Measurements from ENCODE around the gene DISC1.
"Not testable (repeated sequence)": the region's sequence is repeated elsewhere in the genome, so short reads cannot be mapped to it uniquely, and the experiment has no call there.

Gene DISC1

GRCh38 chr1:231935856-231936255 lies 309.3 kb downstream of the DISC1 start:
- DNase-seq, result no peak

GRCh38 chr1:231936983-231937775 lies 310.6 kb downstream of the DISC1 start:
- no peak for DNase-seq

- DNase-seq, result no peak
Measured at GRCh38 chr1:231938211-231938610, 311.6 kb downstream of the DISC1 start.

- DNase-seq, result no peak
Measured at GRCh38 chr1:231938711-231939110, 312.1 kb downstream of the DISC1 start.

- DNase-seq, result no peak
Measured at GRCh38 chr1:231939118-231939517, 312.5 kb downstream of the DISC1 start.

GRCh38 chr1:231940116-231940515 lies 313.5 kb downstream of the DISC1 start:
- no peak for DNase-seq

GRCh38 chr1:231940701-231941100 lies 314.1 kb downstream of the DISC1 start:
- no peak for DNase-seq

GRCh38 chr1:231943084-231943483 lies 316.5 kb downstream of the DISC1 start:
- no peak for DNase-seq

- DNase-seq, result not testable (repeated sequence)
Measured at GRCh38 chr1:231948102-231948501, 321.5 kb downstream of the DISC1 start.

- no peak for DNase-seq
Measured at GRCh38 chr1:231949277-231950091, 322.9 kb downstream of the DISC1 start.

GRCh38 chr1:231950331-231951128 lies 323.9 kb downstream of the DISC1 start:
- no peak for DNase-seq

GRCh38 chr1:231951374-231951773 lies 324.8 kb downstream of the DISC1 start:
- no peak for DNase-seq

GRCh38 chr1:231952154-231952553 lies 325.6 kb downstream of the DISC1 start:
- no peak for DNase-seq

GRCh38 chr1:231953660-231954059 lies 327.1 kb downstream of the DISC1 start:
- DNase-seq, result no peak

GRCh38 chr1:231954751-231955150 lies 328.2 kb downstream of the DISC1 start:
- DNase-seq, result no peak

- DNase-seq, result no peak
Measured at GRCh38 chr1:231957359-231957758, 330.8 kb downstream of the DISC1 start.

- no peak for DNase-seq
Measured at GRCh38 chr1:231958448-231958847, 331.9 kb downstream of the DISC1 start.

- no peak for DNase-seq
Measured at GRCh38 chr1:231959225-231959884, 332.8 kb downstream of the DISC1 start.

GRCh38 chr1:231961801-231962200 lies 335.2 kb downstream of the DISC1 start:
- DNase-seq, result not testable (repeated sequence)

GRCh38 chr1:231962636-231963035 lies 336.0 kb downstream of the DISC1 start:
- DNase-seq, result no peak

GRCh38 chr1:231964241-231964640 lies 337.7 kb downstream of the DISC1 start:
- DNase-seq, result no peak

GRCh38 chr1:231964961-231965360 lies 338.4 kb downstream of the DISC1 start:
- no peak for DNase-seq

- DNase-seq, result no peak
Measured at GRCh38 chr1:231965615-231966014, 339.0 kb downstream of the DISC1 start.

All from NCI-H226 (cell line).